MV-4-11 (cell line): Measurements from ENCODE around the gene C1R.

Experiments used
- DNase-seq: peaks from one replicate; lab custom pipeline; 2025; lab: John Stamatoyannopoulos, UW

The C1R gene

DNA sequence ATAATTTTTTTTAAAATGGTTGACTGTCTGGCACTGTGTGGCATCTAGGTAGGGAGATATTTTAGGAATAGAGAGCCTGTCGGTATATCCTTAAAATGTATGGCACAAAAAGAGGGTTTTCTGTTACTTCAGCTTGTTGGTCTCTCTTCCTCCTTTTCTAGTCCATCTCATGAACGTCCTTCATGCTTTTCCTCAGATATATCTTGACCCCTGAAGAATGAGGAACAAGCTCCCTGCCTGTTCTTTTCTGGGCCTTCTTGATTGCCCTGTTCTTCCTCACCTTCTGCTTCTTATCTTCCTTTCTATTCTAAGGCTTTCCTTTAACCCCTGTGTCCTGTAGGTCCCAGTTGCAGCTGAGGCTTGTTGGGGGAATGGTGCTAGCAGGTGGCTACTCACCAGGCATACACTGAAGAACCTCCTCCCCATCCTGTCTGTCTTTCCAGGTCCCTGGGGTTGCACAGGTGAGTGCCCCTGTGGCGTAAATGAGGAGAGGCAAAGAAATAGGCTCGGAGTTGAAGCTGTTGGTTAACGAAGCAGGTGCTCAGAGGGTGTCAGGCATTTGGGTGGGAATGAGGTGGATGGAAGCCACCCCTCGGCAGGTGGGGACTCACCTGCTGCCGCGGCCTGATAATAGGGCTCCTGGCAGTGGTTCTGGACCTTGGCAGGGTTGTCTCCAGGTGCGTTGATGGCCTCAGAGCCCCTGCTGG lies 7.2 kb upstream of the C1R start:
- DNase-seq, result peak; percentile 81

DNA sequence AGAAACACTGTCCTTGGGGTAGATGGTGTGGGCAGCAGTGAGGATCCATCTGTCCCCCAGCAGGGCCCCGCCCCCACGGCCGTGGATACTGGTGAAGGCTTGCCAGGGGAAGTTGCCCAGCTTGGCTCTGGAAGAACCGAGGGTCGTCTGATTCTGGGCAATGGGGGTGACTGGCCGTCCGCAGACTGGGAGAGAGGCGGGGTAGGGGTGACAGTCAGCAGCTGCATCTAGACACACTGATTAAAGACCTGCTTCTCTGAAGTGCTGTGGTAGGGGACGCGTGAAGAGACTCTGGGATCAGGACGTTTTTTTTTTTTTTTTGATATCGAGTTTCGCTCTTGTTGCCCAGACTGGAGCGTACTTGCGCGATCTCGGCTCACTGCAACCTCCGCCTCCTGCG lies 4.7 kb upstream of the C1R start:
- DNase-seq, result no peak

DNA sequence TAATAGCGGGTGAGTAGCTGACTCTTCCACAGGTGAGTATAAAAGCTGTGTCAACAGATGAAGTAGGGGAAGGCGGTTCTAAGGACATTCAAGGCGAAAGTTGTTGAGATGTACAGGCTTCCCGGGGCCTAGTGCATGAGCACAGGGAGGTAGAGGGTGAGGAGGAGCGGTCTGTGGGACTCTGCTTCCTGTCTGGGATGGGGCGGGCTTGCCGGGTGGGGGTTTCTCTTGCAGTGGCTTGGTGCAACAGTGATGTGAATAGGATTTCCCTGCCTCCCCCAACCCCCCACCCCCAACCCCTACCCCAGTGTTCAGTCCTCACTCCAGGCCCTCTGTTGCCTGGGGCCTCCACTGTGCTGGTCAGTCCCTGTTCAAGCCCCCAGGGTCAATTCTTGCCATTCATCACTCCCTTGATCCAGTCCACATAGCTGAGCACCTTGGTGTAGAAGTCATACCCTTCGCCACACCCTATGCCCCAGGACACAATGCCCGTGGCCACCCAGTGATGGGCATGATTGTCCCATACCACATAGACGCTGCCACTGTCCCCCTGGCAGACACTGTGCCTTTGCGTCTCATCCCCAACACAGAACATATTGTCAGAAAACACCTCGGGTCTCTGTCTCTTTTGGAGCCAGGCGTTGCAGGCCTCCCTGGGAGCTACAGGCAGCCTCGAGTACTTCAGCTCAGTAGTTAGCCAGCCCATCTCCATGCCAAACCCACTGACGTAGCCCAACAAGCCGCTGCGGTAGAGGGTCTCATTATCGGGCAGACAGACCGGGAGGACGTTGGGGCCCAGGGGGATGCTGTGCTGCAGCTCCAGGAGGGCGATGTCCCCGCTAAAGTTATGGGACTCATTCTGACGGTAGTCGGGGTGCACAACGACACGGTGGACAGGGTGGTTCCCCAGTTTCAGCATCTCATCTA lies 4.0 kb upstream of the C1R start:
- no peak for DNase-seq

DNA sequence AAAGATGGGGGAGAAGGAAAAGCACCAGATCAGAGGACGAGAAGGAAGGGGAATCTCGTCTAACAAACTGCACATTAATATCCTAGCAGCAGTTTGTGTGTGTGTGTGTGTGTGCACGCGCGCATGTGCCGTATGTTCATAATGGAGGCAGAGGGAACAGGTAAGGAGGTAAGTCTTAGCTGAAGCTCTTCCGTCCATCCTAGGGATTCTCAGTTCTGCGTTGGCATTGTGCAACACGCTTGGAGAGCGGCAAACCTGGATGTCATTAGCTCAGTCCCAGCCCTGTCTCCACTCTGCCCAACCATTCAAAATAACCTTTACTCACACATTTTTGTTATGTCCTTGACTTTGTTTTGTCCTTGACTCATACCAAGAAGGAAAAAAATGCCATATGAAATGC lies 1.6 kb upstream of the C1R start:
- DNase-seq, result no peak

DNA sequence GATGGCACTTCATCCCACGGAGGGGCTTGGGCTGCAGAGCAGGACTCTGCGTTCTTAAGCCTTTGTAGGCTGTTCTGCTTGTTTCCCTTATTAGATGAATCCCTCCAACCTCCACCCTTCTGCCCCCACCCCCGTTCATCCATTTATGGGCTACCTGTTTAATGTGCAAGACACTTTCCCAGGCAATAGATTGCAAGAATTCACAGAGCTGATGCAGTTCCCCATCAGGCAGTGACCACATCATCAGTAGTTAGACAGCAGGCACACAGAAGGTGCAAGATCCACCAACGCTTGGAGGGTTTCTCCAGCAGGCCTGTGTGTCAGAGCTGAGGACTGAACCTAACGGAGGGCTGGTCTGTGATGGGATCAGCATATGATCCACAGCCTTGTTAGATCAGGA lies 1.2 kb upstream of the C1R start:
- DNase-seq, result no peak

DNA sequence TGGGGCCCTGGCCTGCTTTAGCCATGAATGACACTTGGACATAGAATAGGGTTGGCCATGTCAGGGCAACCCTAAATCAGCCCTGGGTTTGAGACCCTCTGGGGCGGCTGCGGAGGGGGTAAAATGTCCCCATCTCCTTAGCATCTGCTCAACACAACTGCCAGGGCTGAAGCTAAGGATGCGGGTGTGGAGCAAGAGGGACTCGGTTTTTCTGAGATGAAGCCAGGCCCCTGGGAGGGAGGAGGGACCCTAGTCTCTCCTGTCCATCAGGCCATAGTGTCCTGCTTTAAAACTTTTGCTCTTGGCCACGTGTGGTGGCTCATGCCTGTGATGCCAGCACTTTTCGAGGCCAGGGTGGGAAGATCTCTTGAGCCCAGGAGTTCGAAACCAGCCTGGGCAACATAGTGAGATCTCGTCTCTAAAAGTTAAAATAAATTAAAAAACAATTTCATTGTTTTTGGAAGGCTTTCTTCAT lies 778 bp upstream of the C1R start:
- no peak for DNase-seq

DNA sequence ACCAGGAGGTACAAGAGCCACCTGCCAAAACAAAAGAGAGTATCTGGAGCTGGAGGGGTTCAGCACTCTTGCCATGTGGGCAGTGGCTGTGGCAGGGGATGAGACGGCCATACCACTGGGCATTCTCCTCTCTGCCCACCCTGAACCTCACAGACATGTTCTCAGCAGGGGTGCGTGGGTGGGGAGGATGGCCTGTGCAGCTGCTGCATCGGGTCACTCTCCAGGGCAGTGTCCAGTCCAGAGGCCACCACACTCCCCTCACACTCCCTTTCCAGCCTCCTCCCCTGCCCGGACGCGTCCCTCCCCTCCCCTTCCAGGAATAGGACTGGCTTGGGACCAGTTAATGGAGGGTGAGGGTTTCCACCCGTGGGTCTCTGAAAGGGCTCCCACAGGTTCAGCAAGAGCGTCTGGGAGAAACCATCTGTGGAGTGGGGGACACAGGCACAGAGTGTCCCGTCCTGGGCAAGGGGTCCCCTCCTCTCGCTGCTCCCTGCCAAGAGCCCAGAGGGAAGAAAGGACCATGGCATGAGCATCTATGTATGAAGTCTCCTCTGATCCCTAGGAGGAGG lies 501 bp downstream of the C1R start:
- DNase-seq, result no peak

DNA sequence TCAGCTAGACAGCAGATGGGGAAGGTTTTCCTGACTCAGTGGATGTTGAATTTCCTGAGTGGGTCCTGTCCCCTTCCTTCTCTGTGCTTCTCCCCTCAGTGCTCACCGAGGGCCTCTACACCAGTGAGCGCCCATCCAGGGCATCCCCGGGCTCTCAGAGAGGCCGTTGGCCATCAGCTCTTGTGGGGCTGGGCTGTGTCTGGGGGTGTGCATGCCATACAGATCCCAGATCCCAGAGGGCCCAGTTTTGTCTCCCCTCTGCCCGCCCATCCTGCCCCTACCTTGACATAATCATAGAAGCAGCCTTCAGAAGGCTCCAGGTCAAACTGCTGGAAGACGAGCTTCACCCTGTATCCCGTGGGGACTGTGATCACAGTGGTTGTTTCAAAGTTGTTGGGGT lies 1.1 kb downstream of the C1R start:
- no peak for DNase-seq

DNA sequence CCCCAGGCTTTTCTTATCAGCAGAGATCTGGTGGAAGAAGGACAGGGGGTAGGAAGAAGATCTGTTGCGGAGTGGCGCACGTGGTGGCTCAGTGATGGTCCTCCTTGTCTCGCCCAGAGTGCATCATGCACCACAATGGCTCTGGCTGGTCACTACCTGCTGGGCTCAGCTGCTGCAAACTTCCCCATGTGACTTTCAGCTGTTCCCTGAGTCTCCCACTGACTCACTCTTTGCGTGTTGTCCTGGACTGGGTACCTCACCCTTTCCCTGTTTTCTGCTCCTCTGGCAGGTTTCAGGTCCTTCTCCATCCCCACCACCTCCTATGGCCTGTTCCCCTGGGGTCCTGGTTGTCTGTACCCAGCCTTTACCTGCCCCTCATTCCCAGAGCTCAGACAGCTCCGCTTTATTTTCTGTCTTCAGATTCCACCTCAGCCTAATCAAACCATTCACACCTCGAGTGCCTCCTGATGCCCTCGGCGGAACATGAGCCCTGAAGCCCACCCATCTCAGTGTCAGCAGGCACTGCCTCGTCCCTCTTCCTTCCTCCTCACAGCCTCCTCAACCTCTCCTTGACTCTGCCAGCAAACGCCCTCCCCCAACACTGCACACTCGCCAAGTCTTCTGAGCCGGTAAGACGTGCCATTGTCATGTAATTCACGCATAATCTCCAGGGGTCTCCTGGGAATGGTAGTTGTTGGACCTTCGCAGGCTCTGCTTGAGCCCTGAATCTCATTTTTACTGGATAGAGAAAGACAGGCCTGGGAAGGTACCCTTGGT lies 1.8 kb downstream of the C1R start:
- no peak for DNase-seq

DNA sequence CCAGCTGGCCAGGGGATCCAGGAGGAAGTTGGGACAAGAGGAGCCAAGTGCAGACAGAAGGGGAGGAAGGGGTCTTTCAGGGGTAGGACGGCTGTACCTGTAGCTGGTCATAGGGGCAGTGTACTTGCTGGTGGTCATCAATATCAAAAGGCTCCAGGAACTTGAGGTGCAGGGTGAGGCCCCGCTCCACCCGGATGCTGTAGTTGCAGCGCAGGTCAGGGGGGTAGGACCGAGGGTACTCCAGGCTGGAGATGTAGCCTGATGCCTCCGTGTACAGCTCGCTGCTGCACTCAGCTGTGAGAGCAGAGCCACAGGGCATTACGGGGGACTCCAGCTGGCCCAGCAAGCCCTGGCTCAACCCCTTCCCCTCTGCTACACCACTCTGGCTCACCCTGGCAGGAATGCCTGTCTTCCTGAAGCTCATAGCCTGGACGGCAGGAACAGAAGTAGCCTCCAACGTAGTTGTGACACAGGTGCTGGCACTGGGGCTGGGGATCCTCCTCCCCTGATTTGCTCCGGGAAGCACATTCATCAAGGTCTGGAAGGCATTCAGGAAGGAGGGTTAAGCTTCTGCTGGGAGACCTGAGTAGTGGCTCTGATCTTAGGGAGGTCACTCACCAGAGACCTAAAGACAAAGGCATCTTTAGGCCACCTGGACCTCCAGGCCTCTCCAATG lies 2.9 kb downstream of the C1R start:
- no peak for DNase-seq

DNA sequence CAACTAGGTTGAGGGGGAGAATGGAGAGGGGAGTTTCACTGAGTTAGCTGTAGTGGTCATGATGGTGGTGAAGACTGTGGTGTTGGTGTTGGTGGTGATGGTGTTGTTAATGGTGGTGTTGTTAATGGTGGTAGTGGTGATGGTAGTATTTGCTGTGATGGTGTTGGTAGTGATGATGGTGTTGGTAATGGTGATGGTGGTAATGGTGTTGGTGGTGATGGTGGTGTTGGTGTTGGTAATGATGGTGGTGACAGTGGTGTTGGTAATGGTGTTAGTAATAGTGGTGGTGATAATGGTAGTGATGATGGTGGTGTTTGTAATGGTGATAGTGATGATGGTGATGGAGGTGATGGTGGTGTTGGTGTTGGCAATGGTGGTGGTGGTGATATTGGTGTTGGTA lies 9.1 kb downstream of the C1R start:
- DNase-seq, result no peak

DNA sequence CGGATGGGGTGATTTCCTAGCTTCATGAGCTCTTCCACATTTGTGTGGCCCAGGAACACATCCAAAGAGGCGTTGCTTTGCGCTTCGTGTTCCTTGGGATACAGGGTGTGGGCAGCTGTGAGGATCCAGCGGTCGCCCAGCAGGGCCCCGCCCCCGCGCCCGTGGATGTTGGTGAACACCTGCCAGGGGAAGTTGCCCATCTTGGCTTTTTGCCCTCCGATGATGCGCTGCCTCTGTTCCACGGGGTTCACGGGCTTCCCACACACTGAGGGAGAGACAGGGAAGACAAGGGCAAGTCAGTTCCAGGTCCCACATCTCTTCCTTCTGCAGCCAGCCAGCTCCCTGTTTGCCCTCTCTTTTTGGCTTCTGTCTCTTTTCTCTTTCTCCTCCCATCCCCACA lies 11.2 kb downstream of the C1R start:
- no peak for DNase-seq

DNA sequence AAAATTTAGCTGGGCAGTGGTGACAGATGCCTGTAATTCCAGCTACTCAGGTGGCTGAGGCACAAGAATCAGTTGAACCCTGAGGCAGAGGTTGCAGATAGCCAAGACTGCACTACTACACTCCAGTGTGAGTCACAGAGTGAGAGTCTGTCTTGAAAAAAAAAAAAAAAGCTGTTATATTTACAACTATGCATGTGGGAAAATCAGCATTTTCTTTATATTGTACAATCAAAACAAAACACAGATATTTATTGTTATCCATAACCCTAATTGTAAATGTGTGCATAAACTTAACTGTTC lies 12.5 kb downstream of the C1R start:
- DNase-seq, result no peak

DNA sequence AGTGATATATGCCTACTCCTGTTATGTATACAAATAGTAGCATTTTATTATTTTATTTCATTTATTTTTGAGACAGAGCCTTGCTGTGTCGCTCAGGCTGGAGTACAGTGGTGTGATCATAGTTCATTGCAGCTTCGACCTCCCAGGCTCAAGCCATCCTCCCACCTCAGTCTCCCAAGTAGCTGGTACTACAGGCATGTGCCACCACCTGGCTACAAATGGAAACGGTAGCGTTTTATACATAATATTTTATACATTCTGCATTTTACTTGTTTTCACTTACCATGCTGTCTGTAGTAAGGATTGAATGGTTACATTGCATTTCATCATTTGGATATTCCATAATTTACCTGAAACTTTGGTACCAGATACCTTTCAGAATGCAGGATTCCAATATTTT lies 14.1 kb downstream of the C1R start:
- DNase-seq, result no peak

DNA sequence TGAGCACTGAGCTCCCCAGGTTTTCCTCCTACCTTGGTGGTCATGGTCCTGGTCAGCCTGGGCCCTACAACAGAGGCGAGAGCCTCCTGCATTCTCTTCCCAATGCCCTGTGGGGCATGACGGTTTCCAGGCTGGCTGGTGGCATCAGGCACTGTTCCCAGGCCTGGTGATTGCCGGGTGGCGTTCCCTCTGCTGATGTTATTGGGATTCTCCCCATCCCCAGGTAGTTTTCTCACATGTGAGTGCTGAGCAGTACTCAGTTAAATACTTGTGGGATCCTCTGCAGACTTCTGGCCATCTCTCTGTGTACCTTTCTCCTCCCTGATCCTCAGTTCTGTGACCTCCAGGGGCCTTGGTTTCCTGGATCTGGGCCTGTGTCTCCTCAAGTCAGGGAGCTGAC lies 15.8 kb downstream of the C1R start:
- DNase-seq, result no peak

DNA sequence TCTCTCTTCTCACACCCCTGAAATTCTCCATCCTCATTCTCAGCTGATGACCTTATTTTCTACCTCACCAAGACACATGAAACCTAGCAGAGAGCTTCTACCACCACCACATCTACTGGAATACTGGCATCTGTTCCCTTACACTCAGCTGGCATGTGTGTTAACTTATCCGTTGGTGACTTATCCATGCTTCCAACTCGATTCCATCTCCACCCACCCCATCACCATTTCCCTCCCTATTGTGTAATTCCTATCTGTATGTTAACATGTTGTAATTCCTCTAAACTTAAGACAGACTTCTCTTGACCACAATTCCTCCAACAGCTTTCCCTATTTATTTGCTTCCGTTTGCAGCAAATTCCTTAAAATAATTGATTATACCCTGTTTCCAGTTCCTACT lies 16.3 kb downstream of the C1R start:
- no peak for DNase-seq

DNA sequence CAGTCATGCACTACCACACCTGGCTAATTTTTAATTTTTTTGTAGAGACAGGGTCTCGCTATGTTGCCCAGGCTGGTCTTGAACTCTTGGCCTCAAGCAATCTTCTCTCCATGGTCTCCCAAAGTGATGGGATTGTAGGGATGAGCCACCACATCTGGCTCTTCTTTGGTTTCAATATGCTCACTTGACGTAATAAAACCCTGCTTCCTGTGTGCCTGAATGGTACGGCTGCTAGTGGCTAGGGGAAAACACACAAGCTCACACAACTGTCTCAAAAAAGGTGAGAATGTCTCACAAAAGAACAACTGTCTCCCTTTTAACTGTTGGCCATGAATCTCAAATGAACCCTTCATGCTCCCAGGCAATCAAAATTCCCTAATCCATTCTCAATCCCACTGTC lies 16.7 kb downstream of the C1R start:
- DNase-seq, result no peak

DNA sequence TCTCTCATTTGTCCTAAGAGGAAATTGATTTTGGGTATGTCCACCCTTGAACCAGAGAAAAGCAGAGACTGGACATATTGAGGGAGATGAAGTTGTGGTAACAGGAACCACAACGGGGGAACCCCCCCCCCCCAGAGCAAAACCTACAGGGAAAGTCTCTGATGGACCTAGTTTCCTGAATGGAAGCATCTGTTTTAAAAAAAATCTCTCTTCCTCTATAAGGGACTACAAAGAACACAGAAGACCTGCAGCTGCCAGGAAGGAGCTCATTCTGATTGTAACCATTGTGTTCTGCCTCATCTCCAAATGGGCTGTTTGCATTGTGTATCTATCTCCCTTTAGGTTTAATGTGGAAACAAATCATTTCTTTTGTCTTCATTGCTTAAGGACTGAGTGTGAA lies 18.3 kb downstream of the C1R start:
- no peak for DNase-seq

DNA sequence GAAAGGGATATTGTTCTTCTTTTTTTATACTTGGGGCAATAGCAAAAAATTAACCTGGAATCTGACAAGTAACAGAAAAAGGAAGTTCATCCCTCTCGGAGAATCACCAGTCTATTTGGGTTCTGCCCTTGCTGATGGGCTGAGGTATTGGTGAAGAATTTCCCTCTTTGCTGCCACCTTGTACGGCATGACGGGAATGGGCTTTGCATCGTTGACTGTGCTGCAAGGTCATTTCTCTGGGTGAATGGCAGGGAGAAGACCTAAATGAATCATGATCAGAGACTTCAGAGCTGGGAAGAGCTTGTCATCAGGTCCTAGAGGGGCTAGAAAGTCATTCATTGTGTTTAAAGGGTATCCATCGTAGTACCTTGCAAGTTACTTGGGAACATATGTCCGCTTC lies 19.7 kb downstream of the C1R start:
- DNase-seq, result no peak

DNA sequence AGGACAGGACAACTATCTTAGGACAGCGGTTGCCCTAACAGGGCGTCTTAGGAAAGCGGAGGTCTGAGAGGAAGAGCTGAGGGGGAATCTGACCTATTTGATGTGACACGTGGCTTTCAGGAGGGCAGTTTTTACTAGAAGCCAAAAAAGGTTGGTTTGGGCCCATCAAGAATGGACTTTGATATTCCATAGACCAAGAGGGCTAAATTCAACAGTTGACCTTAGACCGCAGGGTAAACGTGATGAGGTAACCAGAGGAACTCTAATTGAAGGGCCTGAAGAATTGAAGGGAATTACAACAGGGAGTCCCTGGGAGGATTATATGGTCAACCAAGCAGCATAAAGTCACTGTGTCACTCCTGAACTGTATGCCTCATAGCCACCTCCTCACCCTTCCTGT lies 20.2 kb downstream of the C1R start:
- DNase-seq, result no peak

DNA sequence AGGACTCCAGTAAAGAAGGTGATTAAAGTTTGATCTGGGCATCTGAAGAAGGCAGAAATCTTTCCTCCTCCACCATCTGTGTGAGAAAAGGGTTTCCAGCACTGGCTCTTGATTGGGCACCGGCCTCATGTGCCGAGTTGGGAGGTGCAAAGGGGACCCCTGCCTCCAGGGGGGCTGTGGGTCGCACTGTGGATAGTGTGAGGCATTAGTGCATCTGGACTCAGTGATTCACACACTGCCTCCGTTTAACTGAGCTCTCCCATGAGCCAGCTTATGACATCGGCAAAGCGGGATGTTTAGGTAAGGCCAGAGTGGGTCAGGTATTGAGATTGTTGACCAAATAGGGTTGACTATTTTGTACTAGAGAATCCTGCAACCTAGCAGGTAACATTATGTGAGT lies 22.9 kb downstream of the C1R start:
- no peak for DNase-seq

DNA sequence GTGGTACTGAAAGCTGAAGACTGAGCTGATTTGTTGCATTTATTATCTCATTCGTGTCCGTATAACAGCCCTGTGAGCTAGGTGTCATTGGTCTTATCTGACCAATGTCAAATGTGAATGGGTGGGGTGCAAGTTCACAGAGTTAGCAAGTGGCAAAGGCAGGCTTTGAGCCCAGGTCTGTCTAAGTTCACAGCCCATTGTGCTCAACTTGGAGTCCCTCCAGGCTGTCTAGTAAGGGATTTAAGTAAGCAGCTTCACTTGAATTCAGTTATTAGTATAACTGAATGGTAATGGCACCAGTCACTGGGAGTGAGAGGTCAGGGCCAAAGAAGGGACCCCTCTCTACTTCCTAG lies 23.3 kb downstream of the C1R start:
- no peak for DNase-seq
